Stimulated activated CD8-positive, alpha-beta memory T cell treated with anti-CD3 and anti-CD28 coated beads, Interleukin-4, amount 100 ng/mL, for 48 hours (primary cell): ENCODE results near the gene CDC34.
"Not testable (repeated sequence)": the region's sequence is repeated elsewhere in the genome, so short reads cannot be mapped to it uniquely, and the experiment has no call there.

Experiments used
- DNase-seq: peaks from one replicate; pipeline ENCODE4 v3.0.0-alpha.2; 2020

Gene CDC34

GRCh38 chr19:574658-575526, 43.3 kb downstream of the CDC34 start:
- no peak for DNase-seq

DNA sequence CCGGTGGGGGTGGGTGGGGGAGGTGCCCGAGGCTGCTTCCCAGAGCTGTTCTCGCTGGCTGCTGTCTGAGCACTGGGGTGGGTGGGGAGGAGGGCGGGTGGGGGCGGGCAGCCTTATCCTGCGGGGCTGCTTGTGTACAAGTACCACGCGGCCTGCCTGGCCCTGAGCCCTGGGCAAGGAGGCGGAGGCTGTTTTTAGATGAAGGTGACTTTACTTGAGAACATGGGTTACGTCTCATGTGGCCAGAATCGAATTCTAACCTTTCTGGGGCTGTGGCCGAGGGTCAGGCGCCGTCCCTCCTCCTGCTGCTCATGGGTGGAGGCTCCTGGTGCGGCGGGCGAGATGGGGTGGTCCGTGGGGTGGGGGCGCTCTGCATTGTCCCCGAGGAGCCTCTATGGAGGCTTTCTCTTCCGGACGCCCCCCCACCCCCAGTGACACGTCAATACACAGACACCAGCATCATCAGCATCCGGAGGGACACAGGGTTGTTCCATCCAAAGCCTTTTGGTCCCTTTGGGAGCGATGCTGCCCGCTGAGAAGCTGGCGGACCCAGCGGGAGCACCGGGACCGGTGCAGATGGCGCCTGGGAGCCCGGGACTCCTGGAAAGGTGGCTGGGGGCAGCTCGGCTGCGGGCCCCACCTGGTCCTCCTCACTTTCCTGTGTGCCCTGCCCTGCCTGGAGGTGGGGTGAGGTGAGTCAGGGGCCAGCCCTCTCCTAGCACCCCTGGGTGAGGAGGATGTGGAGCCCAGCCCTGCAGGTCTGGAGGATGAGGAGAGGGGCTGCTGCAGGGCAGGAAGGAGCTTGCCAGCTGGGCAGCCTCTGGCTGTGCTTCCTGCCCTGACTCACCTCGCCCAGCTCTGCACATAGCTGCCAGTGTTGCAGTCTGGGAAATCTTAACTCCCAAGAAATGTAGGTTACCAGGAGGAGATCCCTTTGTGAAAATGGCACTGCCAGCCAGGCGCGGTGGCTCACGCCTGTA, 44.3 kb downstream of the CDC34 start:
- DNase-seq = no peak

GRCh38 chr19:576768-577438, 45.3 kb downstream of the CDC34 start:
- no peak for DNase-seq

GRCh38 chr19:577439-578392, 46.2 kb downstream of the CDC34 start:
- no peak for DNase-seq

DNA sequence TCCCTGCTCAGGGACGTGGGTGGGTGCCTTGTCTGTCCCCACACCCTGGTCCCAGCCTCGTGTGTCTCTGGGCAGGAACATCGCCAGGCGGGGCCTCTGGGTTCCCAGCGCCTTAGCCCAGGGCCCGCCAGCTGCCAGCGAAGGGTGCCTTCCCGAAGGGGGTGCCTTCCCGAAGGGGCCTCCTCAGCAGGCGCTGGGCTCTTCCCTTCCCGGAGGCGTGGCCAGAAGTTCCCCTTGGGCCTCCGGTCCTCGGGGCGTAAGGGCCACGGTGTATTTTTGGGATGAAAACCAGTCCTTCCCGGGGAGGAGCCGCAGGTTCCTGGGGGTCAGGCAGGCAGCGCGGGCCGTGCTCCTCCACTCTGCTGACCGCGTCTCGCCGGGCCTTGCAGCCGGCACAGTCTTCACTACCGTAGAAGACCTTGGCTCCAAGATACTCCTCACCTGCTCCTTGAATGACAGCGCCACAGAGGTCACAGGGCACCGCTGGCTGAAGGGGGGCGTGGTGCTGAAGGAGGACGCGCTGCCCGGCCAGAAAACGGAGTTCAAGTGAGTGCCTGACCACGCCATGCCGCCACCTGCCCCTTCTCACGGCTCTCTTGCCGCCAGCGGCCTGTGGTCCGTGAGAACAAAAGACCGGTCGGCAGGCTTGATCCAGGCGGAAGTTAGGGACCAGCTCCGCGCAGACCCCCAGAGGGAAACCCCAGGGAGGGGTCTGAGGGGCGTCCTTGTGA, 47.7 kb downstream of the CDC34 start:
- DNase-seq = no peak

DNA sequence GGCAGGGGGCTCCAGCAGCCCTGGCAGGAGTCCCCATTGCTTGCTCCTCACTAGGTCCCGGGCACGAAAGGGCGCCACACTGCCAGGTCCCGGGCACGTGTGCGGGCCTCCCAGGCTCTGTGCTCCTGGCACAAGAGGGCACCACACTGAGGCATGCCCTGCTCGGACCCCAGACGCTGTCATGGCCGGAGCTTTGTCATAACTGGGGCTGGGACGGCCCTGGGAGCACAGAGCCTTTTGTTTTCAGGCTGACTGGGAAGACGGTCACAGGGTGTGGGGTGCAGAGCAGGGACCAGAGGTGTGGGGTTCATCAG, 48.2 kb downstream of the CDC34 start:
- DNase-seq = no peak

DNA sequence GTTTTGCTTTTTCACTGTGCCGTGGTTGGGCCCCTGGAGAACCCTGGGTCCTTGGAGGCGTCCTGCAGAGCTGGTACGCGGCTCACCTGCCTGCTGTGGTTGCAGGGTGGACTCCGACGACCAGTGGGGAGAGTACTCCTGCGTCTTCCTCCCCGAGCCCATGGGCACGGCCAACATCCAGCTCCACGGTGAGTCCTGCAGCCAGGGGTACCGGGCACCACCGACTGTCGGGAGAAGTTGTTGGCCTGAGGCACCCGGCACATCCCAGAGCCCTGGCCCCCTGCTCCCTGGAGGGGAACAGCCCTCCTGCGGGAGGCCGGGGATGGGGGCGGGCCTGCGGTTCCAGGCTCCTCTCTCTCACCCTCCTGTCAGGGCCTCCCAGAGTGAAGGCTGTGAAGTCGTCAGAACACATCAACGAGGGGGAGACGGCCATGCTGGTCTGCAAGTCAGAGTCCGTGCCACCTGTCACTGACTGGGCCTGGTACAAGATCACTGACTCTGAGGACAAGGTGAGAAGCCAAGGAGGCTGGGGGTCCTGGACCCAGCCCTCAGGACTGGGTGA, 48.8 kb downstream of the CDC34 start:
- no peak for DNase-seq

GRCh38 chr19:581399-582111, 50.0 kb downstream of the CDC34 start:
- DNase-seq = no peak

- no peak for DNase-seq
Observed at GRCh38 chr19:582497-583197, 51.1 kb downstream of the CDC34 start.

DNA sequence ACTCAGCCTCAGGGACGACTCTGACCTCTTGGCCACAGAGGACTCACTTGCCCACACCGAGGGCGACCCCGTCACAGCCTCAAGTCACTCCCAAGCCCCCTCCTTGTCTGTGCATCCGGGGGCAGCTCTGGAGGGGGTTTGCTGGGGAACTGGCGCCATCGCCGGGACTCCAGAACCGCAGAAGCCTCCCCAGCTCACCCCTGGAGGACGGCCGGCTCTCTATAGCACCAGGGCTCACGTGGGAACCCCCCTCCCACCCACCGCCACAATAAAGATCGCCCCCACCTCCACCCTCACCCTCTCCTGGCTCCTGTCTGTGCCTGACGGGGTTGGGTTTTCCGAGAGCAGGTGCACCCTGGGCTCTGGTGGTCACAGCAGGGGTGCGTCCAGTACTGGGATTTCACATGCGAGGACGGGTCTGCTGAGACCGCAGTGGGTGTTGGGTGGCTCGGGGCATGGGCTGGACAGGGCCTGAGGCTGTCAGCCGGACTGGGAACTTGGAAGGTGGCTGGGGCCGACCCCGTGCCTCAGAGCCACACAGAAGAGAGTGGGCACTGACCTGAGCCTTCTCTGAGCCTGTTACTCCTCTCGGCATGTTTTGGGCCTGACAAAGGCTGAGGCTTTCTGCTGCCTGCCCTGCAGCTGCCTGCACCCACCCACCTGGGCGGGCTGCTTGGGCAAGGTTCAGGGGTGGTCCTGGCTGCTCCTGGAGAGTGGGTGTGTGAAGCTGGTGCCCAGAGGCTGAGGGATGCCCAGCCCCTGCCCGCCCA, 51.8 kb downstream of the CDC34 start:
- DNase-seq = no peak

- no peak for DNase-seq
Observed at GRCh38 chr19:583968-584239, 52.3 kb downstream of the CDC34 start.

DNA sequence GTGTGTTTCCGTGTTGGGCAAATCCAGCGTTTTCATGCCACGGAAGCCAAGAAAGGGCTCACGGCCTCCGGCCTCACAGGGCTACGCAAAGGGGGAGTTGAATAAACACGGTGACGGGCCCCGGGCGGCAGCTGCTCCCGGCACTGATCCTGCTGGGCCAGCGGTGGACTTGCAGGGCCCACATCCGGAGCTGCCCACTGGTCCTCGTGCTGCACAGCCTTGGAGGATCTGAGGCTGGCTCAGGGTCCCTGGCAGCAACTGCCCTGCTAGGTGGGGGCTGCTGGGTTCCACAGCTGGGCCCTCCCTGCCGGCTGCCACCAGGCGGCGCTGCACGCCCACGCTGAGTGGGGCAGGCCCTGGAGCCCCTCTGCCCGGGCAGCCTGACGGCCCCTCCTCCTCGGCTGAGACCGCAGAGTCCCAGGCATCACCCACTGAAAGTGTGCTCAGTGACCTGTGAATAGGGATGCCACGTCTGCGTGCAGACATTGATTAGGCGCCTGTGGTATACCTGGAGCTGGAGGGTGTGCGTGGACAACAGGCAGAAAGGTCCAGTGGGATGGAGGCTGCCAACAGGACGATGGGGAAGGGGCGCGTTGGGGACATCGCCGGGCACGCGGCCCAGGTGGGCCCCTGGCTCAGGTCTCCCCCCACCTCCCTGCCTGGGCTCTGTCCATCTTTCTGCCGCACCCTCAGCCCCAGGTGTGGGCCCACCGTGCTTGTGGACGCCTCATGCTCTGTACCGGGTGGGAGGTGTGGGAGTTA, 52.9 kb downstream of the CDC34 start:
- DNase-seq = peak; percentile 79

DNA sequence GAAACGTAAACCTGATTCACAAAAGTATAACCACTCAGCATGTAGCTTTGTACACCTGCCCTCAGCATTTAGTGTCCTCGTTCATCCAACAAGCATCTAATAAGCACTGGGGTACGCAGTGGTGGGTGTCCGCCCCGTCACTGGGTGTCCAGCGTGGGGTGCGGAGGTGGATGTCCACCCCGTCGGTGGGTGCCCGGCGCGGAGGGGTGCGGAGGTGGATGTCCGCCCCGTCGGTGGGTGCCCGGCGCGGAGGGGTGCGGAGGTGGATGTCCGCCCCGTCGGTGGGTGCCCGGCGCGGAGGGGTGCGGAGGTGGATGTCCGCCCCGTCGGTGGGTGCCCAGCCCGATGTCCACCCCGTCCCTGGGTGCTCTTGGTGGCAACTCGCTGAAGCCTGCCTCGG, 53.6 kb downstream of the CDC34 start:
- DNase-seq = not testable (repeated sequence)

DNA sequence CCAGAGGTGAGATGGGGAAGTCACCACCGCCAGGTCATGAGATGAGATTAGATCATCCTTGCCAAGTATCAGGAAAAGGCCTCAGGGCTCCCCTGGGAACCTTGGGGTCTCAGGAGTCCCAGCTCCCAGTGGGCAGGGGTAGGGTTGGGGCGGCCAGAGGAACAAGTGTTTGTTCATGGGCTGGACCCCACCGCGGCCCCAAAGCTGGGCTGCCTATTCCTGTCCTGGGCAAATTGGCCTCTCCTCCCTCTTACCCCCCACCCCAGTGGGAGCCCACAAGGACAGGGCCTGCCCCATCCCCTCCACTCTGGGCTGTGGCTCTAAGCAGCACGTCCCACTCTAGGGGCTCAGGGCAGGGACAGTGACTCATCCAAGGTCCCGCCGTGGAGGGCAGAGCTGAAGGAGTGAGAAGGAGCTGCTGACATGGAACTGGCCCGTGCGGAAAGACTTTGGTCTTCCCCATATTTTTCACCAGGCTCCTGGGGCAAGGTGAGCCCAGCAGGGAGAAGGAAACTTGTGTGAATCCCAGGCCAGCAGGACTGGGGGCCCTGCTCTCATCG, 54.1 kb downstream of the CDC34 start:
- DNase-seq = no peak

DNA sequence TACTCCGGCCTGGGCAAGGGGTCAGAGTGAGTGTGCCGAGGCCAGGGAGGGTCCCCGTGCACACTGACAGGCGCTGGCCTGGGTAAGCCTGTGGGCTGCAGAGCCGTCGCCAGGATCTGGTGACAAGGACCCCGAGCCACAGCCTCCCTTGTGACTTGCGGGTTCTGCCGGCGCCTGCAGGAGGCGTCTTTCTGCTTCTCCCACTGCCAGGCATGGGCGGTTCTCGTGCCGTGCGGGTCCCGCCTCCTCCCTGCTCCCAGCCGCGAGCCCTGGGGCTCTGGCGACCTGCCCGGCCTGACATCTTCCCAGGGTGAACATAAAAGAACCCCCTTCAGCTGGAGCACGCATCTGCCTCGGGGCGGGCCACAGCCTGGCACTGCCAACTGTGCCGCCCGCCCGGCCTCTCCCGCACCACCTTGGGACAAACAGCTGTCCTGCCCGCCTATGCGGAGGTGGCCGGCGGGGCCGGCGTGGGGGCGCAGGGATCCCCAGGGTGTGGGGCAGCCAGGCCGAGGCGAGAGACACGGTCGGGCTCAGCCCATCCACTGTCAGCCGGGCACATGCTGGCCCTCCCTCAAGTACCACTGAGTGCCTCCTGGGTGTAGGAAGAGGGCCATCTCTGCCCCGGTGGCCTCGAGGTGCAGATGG, 56.7 kb downstream of the CDC34 start:
- DNase-seq = peak; percentile 80

DNA sequence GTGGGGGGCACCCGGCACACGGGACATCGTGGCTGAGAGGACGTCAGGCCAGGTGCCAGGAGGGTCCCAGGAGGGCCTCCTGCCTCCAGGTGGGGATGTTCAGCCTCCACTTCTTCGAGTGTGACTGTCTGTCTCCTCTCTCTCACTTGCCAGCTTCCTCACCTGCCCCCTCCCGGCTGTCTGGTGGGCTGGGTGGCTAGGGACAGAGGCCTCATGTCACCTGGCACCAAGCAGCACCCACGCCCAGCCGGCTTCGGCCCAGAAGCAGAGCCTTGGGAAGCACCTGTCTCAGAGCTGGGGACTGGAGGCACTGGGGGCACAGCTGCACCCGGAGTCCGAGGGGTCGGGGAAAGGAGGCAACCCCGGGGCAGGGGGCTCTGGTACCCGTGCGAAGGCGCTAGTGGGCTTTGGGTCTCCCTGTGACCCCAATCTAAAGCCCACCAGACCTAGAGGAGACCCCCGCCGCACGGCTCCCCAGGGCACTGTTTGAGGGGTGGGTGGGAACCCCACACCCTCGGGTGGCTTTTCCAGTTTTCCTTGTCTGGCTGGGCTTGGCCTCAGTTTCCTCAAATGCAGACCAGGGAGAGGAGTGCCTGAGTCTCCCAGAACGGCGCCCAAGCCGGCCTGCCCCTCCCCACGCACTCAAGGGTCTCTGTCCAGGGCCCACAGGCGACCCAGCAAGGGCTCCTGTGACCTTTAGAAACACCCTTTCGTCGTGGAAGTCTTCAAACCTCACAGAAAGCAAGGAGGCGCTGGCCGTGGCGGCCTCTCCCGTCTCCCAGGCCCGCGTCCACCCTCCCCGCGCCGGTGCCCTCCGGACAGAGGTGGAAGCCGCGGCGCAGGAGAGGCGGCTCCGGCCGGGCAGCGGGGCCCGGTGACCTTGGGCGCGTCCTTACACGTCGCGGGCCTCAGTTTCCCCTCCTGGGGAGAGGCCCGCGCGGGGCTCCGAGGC, 57.5 kb downstream of the CDC34 start:
- DNase-seq = no peak
